HepG2 (cell line): ENCODE data around the gene NAGA. TPM values are rescaled to one million over a fixed set of nuclear protein-coding genes. Genes with fewer than 3 reads are reported as not detected.
A peak's percentile ranks its signal among the peaks of the same experiment; 100 is the strongest.

ENCODE experiments used
- EEA1 ChIP-seq: sonication (generic); formaldehyde crosslinking; IDR thresholded peaks from 2 replicates; pipeline ENCODE4 v1.5.1; 2020; ENCODE audit warnings: mild to moderate bottlenecking, missing genetic modification reagents, borderline replicate concordance
- HOXA5 ChIP-seq: sonication (generic); formaldehyde crosslinking; IDR thresholded peaks from 2 replicates; pipeline ENCODE4 v1.4.0; 2020; ENCODE audit warnings: missing genetic modification reagents
- JUND ChIP-seq: sonication (generic); formaldehyde crosslinking; IDR thresholded peaks from 2 replicates; pipeline ENCODE4 v1.8.0; 2022; ENCODE audit warnings: mild to moderate bottlenecking, missing genetic modification reagents
- MEIS2 ChIP-seq: sonication (generic); formaldehyde crosslinking; IDR thresholded peaks from 2 replicates; pipeline ENCODE4 v1.9.0; 2021; ENCODE audit warnings: mild to moderate bottlenecking, missing genetic modification reagents
- MYC ChIP-seq: sonication (generic); formaldehyde crosslinking; IDR thresholded peaks from 2 replicates; pipeline ENCODE4 v1.9.0; 2021; ENCODE audit warnings: missing genetic modification reagents, borderline replicate concordance
- NCOA1 ChIP-seq: sonication (generic); formaldehyde crosslinking; IDR thresholded peaks from 2 replicates; pipeline ENCODE4 v1.9.0; 2021; ENCODE audit warnings: missing genetic modification reagents
- NFIC ChIP-seq: IDR thresholded peaks from 2 replicates; pipeline ENCODE4 v1.6.1; 2012; ENCODE audit warnings: mild to moderate bottlenecking, low read length, inconsistent platforms
- PCBP2 ChIP-seq: fragments of 200-400 bp; formaldehyde crosslinking; optimal IDR thresholded peaks from 2 replicates; pipeline ENCODE3; 2018; ENCODE audit warnings: low read length, low read depth; ENCODE audit not compliant: poor library complexity, severe bottlenecking
- POLR2AphosphoS5 ChIP-seq: IDR thresholded peaks from 2 replicates; pipeline ENCODE4 v1.6.1; 2012; ENCODE audit warnings: low read depth, low read length
- POLR2G ChIP-seq: fragments of 200-400 bp; formaldehyde crosslinking; IDR thresholded peaks from 2 replicates; pipeline ENCODE4 v1.6.1; 2018; ENCODE audit warnings: mild to moderate bottlenecking, low read depth, low read length, moderate library complexity
- REPIN1 ChIP-seq: sonication (generic); formaldehyde crosslinking; IDR thresholded peaks from 2 replicates; pipeline ENCODE4 v1.8.0; 2022; ENCODE audit warnings: missing genetic modification reagents, low read depth, mild to moderate bottlenecking, borderline replicate concordance
- SP1 ChIP-seq, 2 experiments: fragments of 450-650 bp in 1 of 2; sonication (generic) in 1 of 2; formaldehyde crosslinking in 1 of 2; IDR thresholded peaks; 2 replicates each; pipeline versions ENCODE4 v1.4.0 to v1.6.1; 2016 to 2020; ENCODE audit warnings: missing genetic modification reagents in 1 of 2
- ZFP36L1 ChIP-seq: sonication (generic); formaldehyde crosslinking; IDR thresholded peaks from 2 replicates; pipeline ENCODE4 v1.8.0; 2022; ENCODE audit warnings: mild to moderate bottlenecking, missing genetic modification reagents, moderate library complexity
- ZIK1 ChIP-seq: sonication (generic); formaldehyde crosslinking; IDR thresholded peaks from 2 replicates; pipeline ENCODE4 v1.5.0; 2020; ENCODE audit warnings: mild to moderate bottlenecking, low read depth, missing genetic modification reagents, borderline replicate concordance
- ZNF253 ChIP-seq: sonication (generic); formaldehyde crosslinking; IDR thresholded peaks from 2 replicates; pipeline ENCODE4 v1.8.0; 2022; ENCODE audit warnings: mild to moderate bottlenecking, missing genetic modification reagents, borderline replicate concordance
- ZNF563 ChIP-seq: sonication (generic); formaldehyde crosslinking; IDR thresholded peaks from 2 replicates; pipeline ENCODE4 v1.8.0; 2022; ENCODE audit warnings: mild to moderate bottlenecking, moderate library complexity, missing genetic modification reagents
- ZNF672 ChIP-seq: sonication (generic); formaldehyde crosslinking; IDR thresholded peaks from 2 replicates; pipeline ENCODE4 v1.8.1; 2022; ENCODE audit warnings: missing genetic modification reagents
- ZNF788 ChIP-seq: sonication (generic); formaldehyde crosslinking; IDR thresholded peaks from 2 replicates; pipeline ENCODE4 v1.5.0; 2020; ENCODE audit warnings: mild to moderate bottlenecking, missing genetic modification reagents, borderline replicate concordance
- ZSCAN31 ChIP-seq: sonication (generic); formaldehyde crosslinking; IDR thresholded peaks from 2 replicates; pipeline ENCODE4 v1.5.0; 2020; ENCODE audit warnings: low read depth, mild to moderate bottlenecking, missing genetic modification reagents
- polyA plus RNA-seq, 8 experiments: library from polyadenylated mRNA; depleted of rRNA in 3 of 8; stranded (reverse) in 7 of 8; unstranded in 1 of 8; fragments of >200 nt; fragmentation: Illumina TruSeq in 4 of 8; extraction: Trizol in 4 of 8; gene quantifications; 2 replicates each; pipeline versions ENCODE4 v1.2.1 to v1.2.3, GENCODE V29; 2011 to 2016; ENCODE audit warnings: low read depth in 4 of 8, missing spikeins in 1 of 8, mixed read lengths in 1 of 8; ENCODE audit not compliant: insufficient read depth in 1 of 8
- total RNA-seq, 5 experiments: library from RNA; depleted of rRNA; stranded (reverse); fragments of >200 nt; fragmentation: Illumina TruSeq; extraction: Trizol; gene quantifications; 2 replicates each; pipeline ENCODE4 v1.2.3, GENCODE V29; 2016; ENCODE audit warnings: low read depth in 1 of 5
- TF ChIP-seq, protein P1 (sequence below): sonication (generic); formaldehyde crosslinking; IDR thresholded peaks from 2 replicates; pipeline ENCODE4 v1.8.1; 2023; ENCODE audit warnings: missing genetic modification reagents, mild to moderate bottlenecking, borderline replicate concordance
- TF ChIP-seq, protein P2 (sequence below): sonication (generic); formaldehyde crosslinking; IDR thresholded peaks from 2 replicates; pipeline ENCODE4 v1.4.0; 2020; ENCODE audit warnings: mild to moderate bottlenecking, missing genetic modification reagents
- TF ChIP-seq, protein P3 (sequence below): sonication (generic); formaldehyde crosslinking; IDR thresholded peaks from 2 replicates; pipeline ENCODE4 v1.5.1; 2020; ENCODE audit warnings: missing genetic modification reagents, mild to moderate bottlenecking, borderline replicate concordance
- TF ChIP-seq, protein P4 (sequence below): IDR thresholded peaks from 2 replicates; pipeline ENCODE4 v1.6.1; 2016; ENCODE audit warnings: mild to moderate bottlenecking

Gene NAGA
- total and polyA plus RNA-seq, 2 of the 13 experiments (the other 11 are each of a cell fraction or from before 2014, with no cell fraction given) = 15.1 to 23.4 TPM

DNA sequence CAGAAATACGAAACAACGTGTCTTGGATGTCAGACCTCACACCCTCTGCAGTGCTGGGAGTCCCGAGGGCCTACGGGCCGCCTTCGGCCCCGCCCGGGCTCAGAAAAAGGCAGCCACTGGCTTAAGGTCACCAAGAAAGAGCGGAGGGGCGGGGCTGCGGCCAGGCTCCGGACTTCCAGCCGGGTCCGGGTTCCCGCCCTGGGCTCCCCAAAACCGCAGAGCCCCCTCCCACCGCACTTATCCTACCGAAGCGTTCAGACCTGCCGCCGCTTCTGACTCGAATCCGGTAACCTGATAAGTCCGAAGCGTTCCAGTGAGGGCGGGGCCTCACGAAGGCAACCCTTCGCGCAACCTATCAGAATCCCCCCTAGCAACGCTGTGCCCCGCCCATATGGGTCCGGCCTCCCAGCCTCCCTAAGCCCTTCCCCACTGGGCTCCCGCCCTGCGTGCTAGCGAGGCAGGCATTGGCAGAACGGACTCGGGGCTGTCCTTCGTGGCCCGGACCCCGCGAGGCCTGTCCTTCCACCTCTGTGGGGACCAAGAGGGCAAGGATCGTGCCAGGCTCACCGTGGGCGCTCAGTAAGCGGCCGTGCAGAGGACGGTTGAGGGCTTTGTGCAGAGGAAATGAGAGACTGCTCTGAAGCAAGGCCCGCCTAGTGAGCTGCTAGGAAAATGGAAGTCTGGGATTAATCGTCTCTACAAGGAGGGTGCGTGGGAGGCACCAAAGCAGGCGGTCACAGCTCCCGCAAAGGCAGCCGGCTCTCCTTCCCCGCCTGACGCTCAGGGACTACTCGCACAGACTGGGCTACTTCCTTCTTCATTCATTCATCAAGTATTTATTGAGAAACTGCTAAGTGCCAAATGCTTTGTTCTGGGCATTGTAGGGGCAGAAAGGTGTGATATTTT lies at the start of gene NAGA (continued):
- TF ChIP-seq, protein P1, sequence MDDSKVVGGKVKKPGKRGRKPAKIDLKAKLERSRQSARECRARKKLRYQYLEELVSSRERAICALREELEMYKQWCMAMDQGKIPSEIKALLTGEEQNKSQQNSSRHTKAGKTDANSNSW = peak; percentile 71; the same call in 1 of the 2 replicates
- TF ChIP-seq MYC (CRISPR knock-in tag) (peak; percentile 77; the same call in 1 of the 2 replicates), HOXA5 (no peak), ZNF672 (CRISPR knock-in tag) (no peak), NCOA1 (CRISPR knock-in tag) (no peak; the same call in 1 of the 2 replicates), POLR2G (peak; percentile 87), JUND (CRISPR knock-in tag) (no peak), PCBP2 (no peak), ZNF253 (peak; percentile 39; the same call in 1 of the 2 replicates), ZNF788 (CRISPR knock-in tag) (peak; percentile 67; the same call in 1 of the 2 replicates), ZNF563 (CRISPR knock-in tag) (peak; percentile 75; the same call in 1 of the 2 replicates), REPIN1 (CRISPR knock-in tag) (peak; percentile 95), ZFP36L1 (CRISPR knock-in tag) (no peak), MEIS2 (CRISPR knock-in tag) (0 out of 2 replicates have a peak, but pooled peaks have one; percentile 47), EEA1 (CRISPR knock-in tag) (peak; percentile 58; the same call in 1 of the 2 replicates), POLR2AphosphoS5 (peak; percentile 85), SP1 (IDR thresholded peaks at IDR 0.05) (no peak), SP1 (CRISPR knock-in tag; IDR thresholded peaks at IDR 0.05) (peak; percentile 64), ZSCAN31 (CRISPR knock-in tag) (peak; percentile 68), ZIK1 (CRISPR knock-in tag) (peak; percentile 68), NFIC (no peak)
- TF ChIP-seq, protein P2, sequence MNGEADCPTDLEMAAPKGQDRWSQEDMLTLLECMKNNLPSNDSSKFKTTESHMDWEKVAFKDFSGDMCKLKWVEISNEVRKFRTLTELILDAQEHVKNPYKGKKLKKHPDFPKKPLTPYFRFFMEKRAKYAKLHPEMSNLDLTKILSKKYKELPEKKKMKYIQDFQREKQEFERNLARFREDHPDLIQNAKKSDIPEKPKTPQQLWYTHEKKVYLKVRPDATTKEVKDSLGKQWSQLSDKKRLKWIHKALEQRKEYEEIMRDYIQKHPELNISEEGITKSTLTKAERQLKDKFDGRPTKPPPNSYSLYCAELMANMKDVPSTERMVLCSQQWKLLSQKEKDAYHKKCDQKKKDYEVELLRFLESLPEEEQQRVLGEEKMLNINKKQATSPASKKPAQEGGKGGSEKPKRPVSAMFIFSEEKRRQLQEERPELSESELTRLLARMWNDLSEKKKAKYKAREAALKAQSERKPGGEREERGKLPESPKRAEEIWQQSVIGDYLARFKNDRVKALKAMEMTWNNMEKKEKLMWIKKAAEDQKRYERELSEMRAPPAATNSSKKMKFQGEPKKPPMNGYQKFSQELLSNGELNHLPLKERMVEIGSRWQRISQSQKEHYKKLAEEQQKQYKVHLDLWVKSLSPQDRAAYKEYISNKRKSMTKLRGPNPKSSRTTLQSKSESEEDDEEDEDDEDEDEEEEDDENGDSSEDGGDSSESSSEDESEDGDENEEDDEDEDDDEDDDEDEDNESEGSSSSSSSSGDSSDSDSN (CRISPR knock-in tag) = peak; percentile 85
- TF ChIP-seq, protein P3, sequence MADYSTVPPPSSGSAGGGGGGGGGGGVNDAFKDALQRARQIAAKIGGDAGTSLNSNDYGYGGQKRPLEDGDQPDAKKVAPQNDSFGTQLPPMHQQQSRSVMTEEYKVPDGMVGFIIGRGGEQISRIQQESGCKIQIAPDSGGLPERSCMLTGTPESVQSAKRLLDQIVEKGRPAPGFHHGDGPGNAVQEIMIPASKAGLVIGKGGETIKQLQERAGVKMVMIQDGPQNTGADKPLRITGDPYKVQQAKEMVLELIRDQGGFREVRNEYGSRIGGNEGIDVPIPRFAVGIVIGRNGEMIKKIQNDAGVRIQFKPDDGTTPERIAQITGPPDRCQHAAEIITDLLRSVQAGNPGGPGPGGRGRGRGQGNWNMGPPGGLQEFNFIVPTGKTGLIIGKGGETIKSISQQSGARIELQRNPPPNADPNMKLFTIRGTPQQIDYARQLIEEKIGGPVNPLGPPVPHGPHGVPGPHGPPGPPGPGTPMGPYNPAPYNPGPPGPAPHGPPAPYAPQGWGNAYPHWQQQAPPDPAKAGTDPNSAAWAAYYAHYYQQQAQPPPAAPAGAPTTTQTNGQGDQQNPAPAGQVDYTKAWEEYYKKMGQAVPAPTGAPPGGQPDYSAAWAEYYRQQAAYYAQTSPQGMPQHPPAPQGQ = no peak
- TF ChIP-seq, protein P4, sequence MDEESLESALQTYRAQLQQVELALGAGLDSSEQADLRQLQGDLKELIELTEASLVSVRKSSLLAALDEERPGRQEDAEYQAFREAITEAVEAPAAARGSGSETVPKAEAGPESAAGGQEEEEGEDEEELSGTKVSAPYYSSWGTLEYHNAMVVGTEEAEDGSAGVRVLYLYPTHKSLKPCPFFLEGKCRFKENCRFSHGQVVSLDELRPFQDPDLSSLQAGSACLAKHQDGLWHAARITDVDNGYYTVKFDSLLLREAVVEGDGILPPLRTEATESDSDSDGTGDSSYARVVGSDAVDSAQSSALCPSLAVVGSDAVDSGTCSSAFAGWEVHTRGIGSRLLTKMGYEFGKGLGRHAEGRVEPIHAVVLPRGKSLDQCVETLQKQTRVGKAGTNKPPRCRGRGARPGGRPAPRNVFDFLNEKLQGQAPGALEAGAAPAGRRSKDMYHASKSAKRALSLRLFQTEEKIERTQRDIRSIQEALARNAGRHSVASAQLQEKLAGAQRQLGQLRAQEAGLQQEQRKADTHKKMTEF (CRISPR knock-in tag) = peak; percentile 56; the same call in 1 of the 2 replicates
